H9 (cell line): Measurements from ENCODE around the gene OPA3. TPM values are rescaled to one million over a fixed set of nuclear protein-coding genes. Genes with fewer than 3 reads are reported as not detected.
A peak's percentile ranks its signal among the peaks of the same experiment; 100 is the strongest.

Experiments
- DNase-seq: peaks from one replicate; pipeline ENCODE4 v3.0.0-alpha.2; 2017
- H2AFZ ChIP-seq: one replicate; pipeline ENCODE4 v1.6.1; 2013; ENCODE audit warnings: mild to moderate bottlenecking, low read length, control low read depth, moderate library complexity
- H2AK5ac ChIP-seq: 2 replicates; pipeline ENCODE4 v1.6.1; 2013; ENCODE audit warnings: low read length, control low read depth, mixed read lengths; ENCODE audit not compliant: insufficient read length
- H2BK120ac ChIP-seq: one replicate; pipeline ENCODE4 v1.6.1; 2013; ENCODE audit warnings: low read depth, mild to moderate bottlenecking, low read length, control low read depth, inconsistent platforms; ENCODE audit not compliant: poor library complexity, severe bottlenecking
- H2BK12ac ChIP-seq: 2 replicates; pipeline ENCODE4 v1.6.1; 2013; ENCODE audit warnings: low read length, control low read depth, mixed read lengths, low read depth; ENCODE audit not compliant: insufficient read length
- H2BK15ac ChIP-seq: 2 replicates; pipeline ENCODE4 v1.6.1; 2013; ENCODE audit warnings: low read depth, low read length, control low read depth
- H2BK20ac ChIP-seq: one replicate; pipeline ENCODE4 v1.6.1; 2013; ENCODE audit warnings: low read depth, mild to moderate bottlenecking, low read length, control low read depth, inconsistent platforms; ENCODE audit not compliant: poor library complexity, severe bottlenecking
- H2BK5ac ChIP-seq: 2 replicates; pipeline ENCODE4 v1.6.1; 2013; ENCODE audit warnings: low read length, control low read depth, mixed read lengths; ENCODE audit not compliant: insufficient read length
- H3K14ac ChIP-seq: 2 replicates; pipeline ENCODE4 v1.6.1; 2013; ENCODE audit warnings: low read length, control low read depth; ENCODE audit not compliant: insufficient read depth
- H3K18ac ChIP-seq: 2 replicates; pipeline ENCODE4 v1.6.1; 2013; ENCODE audit warnings: low read depth, mild to moderate bottlenecking, mixed read lengths, low read length, control low read depth; ENCODE audit not compliant: insufficient read length
- H3K23ac ChIP-seq: 2 replicates; pipeline ENCODE4 v1.6.1; 2013; ENCODE audit warnings: low read length, control low read depth, mixed read lengths, low read depth; ENCODE audit not compliant: insufficient read length
- H3K23me2 ChIP-seq: 2 replicates; pipeline ENCODE4 v1.6.1; 2013; ENCODE audit warnings: low read depth, mild to moderate bottlenecking, mixed read lengths, low read length, control low read depth; ENCODE audit not compliant: insufficient read length, poor library complexity, severe bottlenecking
- H3K27ac ChIP-seq: 2 replicates; pipeline ENCODE4 v1.5.1; 2013; ENCODE audit warnings: low read length, control low read depth, mixed read lengths, low read depth; ENCODE audit not compliant: insufficient read length
- H3K27me3 ChIP-seq: 2 replicates; pipeline ENCODE4 v1.6.1; 2013; ENCODE audit warnings: low read length, control low read depth, inconsistent platforms; ENCODE audit not compliant: insufficient read depth
- H3K4ac ChIP-seq: 2 replicates; pipeline ENCODE4 v1.6.1; 2013; ENCODE audit warnings: low read depth, mild to moderate bottlenecking, control low read depth, inconsistent platforms, low read length, moderate library complexity
- H3K4me1 ChIP-seq: 2 replicates; pipeline ENCODE4 v1.6.1; 2013; ENCODE audit warnings: low read length, control low read depth, inconsistent platforms; ENCODE audit not compliant: insufficient read depth
- H3K4me2 ChIP-seq: 2 replicates; pipeline ENCODE4 v1.6.1; 2013; ENCODE audit warnings: low read length, control low read depth, mixed read lengths; ENCODE audit not compliant: insufficient read length, insufficient read depth
- H3K56ac ChIP-seq: 2 replicates; pipeline ENCODE4 v1.6.1; 2013; ENCODE audit warnings: low read depth, mild to moderate bottlenecking, mixed read lengths, low read length, control low read depth; ENCODE audit not compliant: insufficient read length
- H3K79me1 ChIP-seq: 2 replicates; pipeline ENCODE4 v1.6.1; 2013; ENCODE audit warnings: low read depth, mild to moderate bottlenecking, moderate library complexity, low read length, control low read depth, inconsistent platforms; ENCODE audit not compliant: insufficient read depth, poor library complexity, severe bottlenecking
- H3K79me2 ChIP-seq: 2 replicates; pipeline ENCODE4 v1.6.1; 2013; ENCODE audit warnings: low read length, control low read depth, inconsistent platforms; ENCODE audit not compliant: insufficient read depth
- H3K9ac ChIP-seq: 2 replicates; pipeline ENCODE4 v1.6.1; 2013; ENCODE audit warnings: low read length, control low read depth, mixed read lengths; ENCODE audit not compliant: insufficient read length; ENCODE audit errors: extremely low read depth
- H3K9me3 ChIP-seq: one replicate; pipeline ENCODE4 v1.6.1; 2013; ENCODE audit warnings: low read depth, low read length, inconsistent platforms; ENCODE audit not compliant: control insufficient read depth
- H3T11ph ChIP-seq: one replicate; pipeline ENCODE4 v1.6.1; 2013; ENCODE audit warnings: mild to moderate bottlenecking, low read length, control low read depth, inconsistent platforms
- H4K20me1 ChIP-seq: one replicate; pipeline ENCODE4 v1.6.1; 2013; ENCODE audit not compliant: control insufficient read depth, insufficient read length, insufficient read depth
- H4K5ac ChIP-seq: 2 replicates; pipeline ENCODE4 v1.6.1; 2013; ENCODE audit warnings: low read depth, mild to moderate bottlenecking, mixed read lengths, low read length, control low read depth; ENCODE audit not compliant: insufficient read length
- H4K8ac ChIP-seq: replicated peaks from 2 replicates; pipeline ENCODE4 v1.6.1; 2013; ENCODE audit warnings: low read length, control low read depth, mixed read lengths, low read depth; ENCODE audit not compliant: insufficient read length
- H4K91ac ChIP-seq: 2 replicates; pipeline ENCODE4 v1.6.1; 2013; ENCODE audit warnings: low read depth, mild to moderate bottlenecking, moderate library complexity, mixed read lengths, low read length, control low read depth; ENCODE audit not compliant: insufficient read length
- H3K27ac Mint-ChIP-seq, 3 experiments: 2 replicates in 2 of 3; 3 replicates in 1 of 3; pipeline ENCODE4 v1.8.0; 2020 to 2021; ENCODE audit warnings: mixed read lengths in 3 of 3, mild to moderate bottlenecking in 1 of 3, moderate library complexity in 1 of 3
- H3K27me3 Mint-ChIP-seq: 2 replicates; pipeline ENCODE4 v1.8.0; 2021; ENCODE audit warnings: low read depth, mild to moderate bottlenecking, moderate library complexity, mixed read lengths
- H3K36me3 Mint-ChIP-seq, 3 experiments: 2 replicates in 2 of 3; 3 replicates in 1 of 3; pipeline ENCODE4 v1.8.0; 2020 to 2021; ENCODE audit warnings: low read depth in 3 of 3, mixed read lengths in 3 of 3; ENCODE audit not compliant: insufficient read depth in 1 of 3
- H3K4me1 Mint-ChIP-seq, 2 experiments: 2 replicates each; pipeline ENCODE4 v1.8.0; 2020; ENCODE audit warnings: mixed read lengths in 2 of 2
- H3K4me3 Mint-ChIP-seq, 2 experiments: 2 replicates in 1 of 2; 3 replicates in 1 of 2; pipeline ENCODE4 v1.8.0; 2020 to 2021; ENCODE audit warnings: mild to moderate bottlenecking in 2 of 2, mixed read lengths in 2 of 2, moderate library complexity in 1 of 2
- H3K9me3 Mint-ChIP-seq, 2 experiments: 2 replicates in 1 of 2; 3 replicates in 1 of 2; pipeline ENCODE4 v1.8.0; 2020; ENCODE audit warnings: mild to moderate bottlenecking in 2 of 2, mixed read lengths in 2 of 2, moderate library complexity in 1 of 2
- CTCF ChIP-seq: fragments of 200-600 bp; sonication (generic); conservative IDR thresholded peaks from 3 replicates; pipeline ENCODE4 v1.8.0; 2021; ENCODE audit warnings: antibody characterized with exemption, mild to moderate bottlenecking
- WGBS: extraction: QIAGEN DNeasy Blood & Tissue Kit; methylation state at CpG from one replicate; pipeline ENCODE4 v1.1.7; 2013; ENCODE audit warnings: missing lambda C conversion rate, low lambda C conversion rate, mixed read lengths; ENCODE audit not compliant: insufficient read length; ENCODE audit errors: extremely low coverage; 5-methylcytosine and 5-hydroxymethylcytosine counted together
- total RNA-seq: library from RNA; stranded (reverse); gene quantifications from 2 replicates; pipeline ENCODE4 v1.2.1, GENCODE V29; 2021

The OPA3 gene
- total RNA-seq, 1 experiment from 2014 or later, result 13.0 TPM

- Histone ChIP-seq H3K14ac (no peak overlapping the region), H2AFZ (no peak overlapping the region), H3K23ac (no peak overlapping the region), H3K4me1 (no peaks in the 10 kb centered on the region; the same call in 1 of the 2 replicates), H3K9ac (no peak overlapping the region), H2BK5ac (no peak overlapping the region), H2BK12ac (no peak overlapping the region), H3T11ph (no peak overlapping the region), H4K20me1 (no peaks in the 10 kb centered on the region), H3K27ac (no peak overlapping the region), H3K56ac (no peak overlapping the region), H2BK20ac (no peak overlapping the region), H2BK15ac (no peak overlapping the region), H3K4ac (no peak overlapping the region), H4K5ac (no peak overlapping the region), H3K9me3 (no peaks in the 10 kb centered on the region), H3K23me2 (peaks cover 12% of the 10 kb centered on the region), H3K27me3 (no peaks in the 10 kb centered on the region), H4K8ac (no peak overlapping the region), H4K91ac (no peak overlapping the region), H3K79me2 (peaks cover 45% of the 10 kb centered on the region; the same call in 1 of the 2 replicates), H3K79me1 (peaks cover 23% of the 10 kb centered on the region), H3K4me2 (no peak overlapping the region), H3K18ac (no peak overlapping the region), H2AK5ac (no peak overlapping the region), H2BK120ac (no peak overlapping the region)
- DNase-seq, result no peak
- Mint-ChIP-seq H3K4me1 (peaks cover 14 to 19% of the 10 kb centered on the region in 2 experiments), H3K27ac (0 out of 7 replicates have a peak overlapping the region, but pooled peaks of 1 of the 3 experiments have one; percentile 55), H3K27me3 (no peaks in the 10 kb centered on the region; the same call in 1 of the 2 replicates), H3K9me3 (no peaks in the 10 kb centered on the region), H3K36me3 (peaks cover 11 to 38% (median 22%) of the 10 kb centered on the region in 3 experiments), H3K4me3 (no peak overlapping the region; a peak in 1 of 5 replicates)
- WGBS, result no CpG with 5 or more reads among the region's 6 CpGs
- no peak for TF ChIP-seq CTCF
Observed at GRCh38 chr19:45512881-45513483, 71.6 kb downstream of the OPA3 start.
